NCI-H446 (cell line): ENCODE data around the gene WDFY4.

Experiments
- DNase-seq, 2 experiments: peaks; one replicate each; lab custom pipeline; 2025; lab: John Stamatoyannopoulos, UW

Gene WDFY4

GRCh38 chr10:48744587-48744986, 59.9 kb downstream of the WDFY4 start:
- no peak for DNase-seq

GRCh38 chr10:48745662-48746245, 61.1 kb downstream of the WDFY4 start:
- no peak for DNase-seq

GRCh38 chr10:48748573-48748972, 63.9 kb downstream of the WDFY4 start:
- no peak for DNase-seq

GRCh38 chr10:48749254-48749787, 64.6 kb downstream of the WDFY4 start:
- no peak for DNase-seq

GRCh38 chr10:48750019-48750418, 65.3 kb downstream of the WDFY4 start:
- no peak for DNase-seq

DNA sequence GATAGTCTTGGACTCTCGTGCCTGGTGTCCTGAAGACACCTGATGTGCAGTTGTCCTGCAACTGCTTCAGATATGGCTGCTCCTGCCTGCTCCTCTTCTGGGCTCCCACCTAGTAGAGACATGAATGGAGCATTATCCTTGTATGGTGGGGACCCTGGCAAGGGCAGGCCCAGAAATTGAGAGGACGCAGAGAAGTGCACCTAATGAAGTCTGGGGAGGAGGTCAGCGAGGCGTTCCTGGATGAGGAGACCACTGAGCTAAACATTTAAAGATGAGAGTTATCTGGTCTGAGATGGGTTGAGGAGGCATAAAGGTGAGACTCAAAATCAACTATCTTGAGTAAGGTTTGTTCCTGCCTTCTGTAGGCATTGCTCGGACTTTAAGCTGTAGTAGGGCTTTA, 66.3 kb downstream of the WDFY4 start:
- DNase-seq, result no peak

- DNase-seq, result no peak
Observed at GRCh38 chr10:48751730-48752129, 67.1 kb downstream of the WDFY4 start.

DNA sequence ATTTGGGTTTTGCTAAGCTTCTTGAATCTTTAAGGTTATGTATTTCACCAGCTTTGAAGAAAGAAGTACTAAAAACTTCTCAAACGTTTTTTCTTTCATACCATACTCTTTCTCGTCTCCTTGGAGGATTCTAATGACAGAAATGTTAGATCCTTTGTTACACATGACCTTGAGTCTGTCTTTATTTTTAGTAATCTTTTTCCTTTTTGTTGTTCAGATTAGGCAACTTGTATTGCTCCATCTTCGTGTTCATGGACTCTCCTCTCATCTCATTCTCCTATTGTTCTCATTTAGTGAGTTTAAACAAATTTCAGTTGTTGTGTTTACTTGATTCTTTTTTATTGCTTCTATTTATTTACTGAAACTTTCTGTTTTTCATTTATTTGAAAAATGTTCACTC, 73.7 kb downstream of the WDFY4 start:
- no peak for DNase-seq

- DNase-seq, result no peak
Observed at GRCh38 chr10:48759113-48759901, 74.6 kb downstream of the WDFY4 start.

GRCh38 chr10:48760983-48761382, 76.3 kb downstream of the WDFY4 start:
- no peak for DNase-seq

DNA sequence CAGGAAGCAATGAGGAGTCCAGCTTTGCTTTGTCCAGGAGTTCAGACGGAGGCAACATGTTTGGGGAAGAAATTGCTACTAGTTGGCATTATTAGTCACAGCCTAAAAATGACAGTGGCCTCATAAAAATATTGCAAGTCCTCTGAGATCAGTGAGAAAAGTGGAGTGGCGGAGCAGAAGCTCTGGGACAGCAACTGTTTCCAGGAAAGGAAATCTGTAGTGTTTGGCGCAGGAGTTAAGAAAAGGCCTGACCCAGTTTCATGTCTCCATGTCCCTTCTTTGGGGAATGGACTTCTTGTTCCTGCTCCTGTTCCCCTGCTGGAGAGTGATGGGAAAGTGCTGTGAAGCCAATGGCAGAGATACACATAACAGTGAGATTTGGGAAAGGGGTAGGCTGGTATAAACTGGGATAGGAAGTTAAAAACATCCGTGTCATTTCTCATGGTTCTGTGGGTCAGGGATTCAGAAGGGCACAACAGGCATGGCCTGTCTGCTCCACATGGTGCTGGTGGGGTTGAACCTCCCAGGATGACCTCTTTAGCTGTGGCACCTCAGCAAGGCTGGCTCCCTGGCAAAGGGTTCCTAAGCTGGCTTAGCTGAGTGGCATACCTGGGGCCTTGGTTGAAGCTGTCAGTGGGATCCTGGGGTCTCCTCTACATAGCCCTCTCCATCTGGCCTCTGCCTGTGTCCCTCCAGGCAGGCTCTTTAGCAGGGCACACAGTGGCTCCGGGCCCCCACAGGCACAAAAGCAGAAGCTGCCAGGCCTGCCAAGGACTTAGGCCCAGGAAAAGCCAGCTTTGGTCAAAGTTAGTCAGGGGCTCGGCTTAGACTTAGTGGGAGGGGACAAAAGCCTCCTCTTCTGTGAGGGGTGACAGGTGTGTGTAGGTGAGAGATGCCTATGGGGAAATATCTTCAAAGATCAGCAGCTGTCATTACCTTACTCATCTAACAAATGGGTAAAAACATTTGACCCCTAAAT, 77.7 kb downstream of the WDFY4 start:
- no peak for DNase-seq

GRCh38 chr10:48763403-48763965, 78.8 kb downstream of the WDFY4 start:
- no peak for DNase-seq

DNA sequence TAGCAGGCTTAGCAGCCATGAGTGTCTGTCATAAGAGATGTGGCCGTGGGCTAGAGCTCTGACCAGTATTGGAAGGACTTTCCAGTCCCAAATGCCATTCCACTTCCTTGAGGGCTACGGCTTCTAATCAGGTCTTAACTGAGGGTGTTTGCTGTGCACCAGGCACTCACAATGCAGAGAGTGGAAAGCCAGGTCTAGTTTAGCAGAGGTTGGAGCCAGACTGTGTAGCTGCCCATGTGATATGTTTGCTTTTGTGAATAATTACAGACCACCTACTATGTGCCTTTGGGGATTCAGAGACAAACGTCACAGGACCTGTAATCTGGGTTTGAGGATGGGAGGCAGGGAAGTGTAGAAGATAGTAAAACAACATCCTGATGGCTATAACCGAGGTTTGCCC, 79.8 kb downstream of the WDFY4 start:
- no peak for DNase-seq

GRCh38 chr10:48765039-48765438, 80.4 kb downstream of the WDFY4 start:
- no peak for DNase-seq

DNA sequence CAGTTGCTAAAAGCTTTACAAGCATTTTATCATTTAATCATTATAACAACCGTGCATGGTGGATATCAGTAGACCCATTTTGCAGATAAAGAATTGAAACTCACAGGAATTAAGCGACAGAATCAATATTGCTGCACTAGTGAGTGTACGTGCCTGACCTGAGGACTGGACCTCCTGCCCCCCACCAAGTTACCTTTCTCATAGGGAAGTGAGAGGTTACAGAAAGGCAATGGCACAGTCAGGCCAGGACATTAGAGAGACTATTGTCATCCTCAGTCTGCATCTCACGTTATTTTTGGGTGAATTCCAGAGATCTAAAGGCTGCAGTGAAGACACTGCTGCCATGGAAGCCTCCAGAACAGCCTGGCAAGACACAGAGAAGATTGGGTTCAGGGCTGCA, 80.9 kb downstream of the WDFY4 start:
- DNase-seq, result no peak

GRCh38 chr10:48767373-48768143, 82.9 kb downstream of the WDFY4 start:
- no peak for DNase-seq

DNA sequence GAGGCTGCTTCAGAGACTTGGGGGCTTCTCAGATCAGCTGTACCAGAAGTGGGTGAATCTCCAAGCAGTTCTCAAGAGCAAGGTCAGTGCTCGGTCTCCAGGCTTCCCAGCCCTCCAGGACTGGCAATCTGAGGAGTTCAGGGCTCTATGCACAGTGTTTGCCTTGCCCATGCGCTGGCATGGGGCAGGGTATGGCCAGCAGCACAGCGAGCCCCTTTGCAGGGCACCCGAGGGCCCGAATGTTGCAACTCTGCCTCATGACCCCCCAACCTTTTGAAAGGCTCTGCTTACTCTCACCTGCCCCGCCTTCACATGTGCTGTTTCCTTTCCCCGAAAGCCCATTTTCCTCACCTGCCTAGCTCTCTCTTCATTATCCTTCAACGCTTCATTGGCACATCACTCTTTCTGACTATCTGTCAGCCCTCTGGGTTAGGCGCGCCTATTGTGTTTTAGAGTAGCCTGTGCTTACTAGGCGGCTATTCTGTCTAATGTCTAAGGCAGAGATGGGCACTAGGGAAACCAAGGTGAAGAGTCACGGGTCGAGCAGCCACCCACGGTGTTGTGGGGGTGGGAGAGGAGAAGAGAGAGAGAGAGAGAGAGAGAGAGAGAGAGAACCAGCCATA, 83.6 kb downstream of the WDFY4 start:
- DNase-seq, result no peak

GRCh38 chr10:48768926-48769325, 84.3 kb downstream of the WDFY4 start:
- no peak for DNase-seq

DNA sequence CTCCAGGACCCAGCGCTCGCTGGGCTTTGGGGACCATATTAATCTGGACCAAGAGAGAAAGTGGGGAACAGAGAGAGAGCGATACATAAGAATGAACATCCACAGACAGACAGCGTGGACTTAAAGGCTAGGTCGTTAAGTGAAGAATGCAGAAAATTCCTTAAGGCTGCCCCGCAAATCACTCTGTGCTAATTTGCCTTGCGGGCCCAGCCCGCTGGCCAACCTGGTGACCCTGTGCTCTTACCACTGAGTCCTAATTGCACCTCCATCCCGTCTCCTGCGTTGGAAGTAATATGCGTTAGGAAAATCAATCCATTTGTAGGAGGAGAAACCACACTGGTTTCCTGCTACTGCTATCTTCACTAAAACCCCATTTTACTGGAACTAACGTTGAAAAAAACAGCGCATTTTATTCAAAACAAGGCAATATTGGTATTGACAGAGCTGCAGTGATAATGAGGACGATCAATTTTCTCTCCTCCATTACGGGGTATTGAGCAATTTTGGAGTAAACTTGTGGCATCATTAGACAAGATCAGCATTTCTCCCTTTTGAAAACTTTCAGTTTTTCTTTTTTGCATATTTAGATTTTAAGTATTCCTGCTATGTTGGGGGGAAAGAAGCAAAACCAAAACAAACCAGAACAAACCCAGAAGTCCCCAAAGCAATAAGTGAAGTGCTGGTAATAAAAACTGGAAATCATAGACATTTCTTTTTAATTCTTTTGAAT, 85.2 kb downstream of the WDFY4 start:
- no peak for DNase-seq

GRCh38 chr10:48770561-48771089, 86.0 kb downstream of the WDFY4 start:
- no peak for DNase-seq
